ENCODE data around the gene CEP68. TPM values are rescaled to one million over a fixed set of nuclear protein-coding genes. Genes with fewer than 3 reads are reported as not detected.

Gene CEP68
- total RNA-seq, 2 donors from 2014 or later: 12.6 to 15.4 TPM

- ATAC-seq (no peak), DNase-seq (no peak)
- intact Hi-C loops (cut with DNase I): no loop called here
These were observed 16.2 kb downstream of the CEP68 start for GRCh38 chr2:65072181-65072970.

GRCh38 chr2:65073879-65074565 is 17.8 kb downstream of the CEP68 start:
- intact Hi-C loops (cut with DNase I): no loop called here
- no peak for ATAC-seq
- no peak for DNase-seq

GRCh38 chr2:65075176-65075575 is 19.0 kb downstream of the CEP68 start:
- intact Hi-C loops (cut with DNase I): no loop called here
- DNase-seq (no peak), ATAC-seq (no peak)

GRCh38 chr2:65075605-65076344 is 19.6 kb downstream of the CEP68 start:
- intact Hi-C loops (cut with DNase I): no loop called here
- ATAC-seq (peak; percentile 62 to 68), DNase-seq (peak; percentile 51)

GRCh38 chr2:65076345-65076710 is 20.1 kb downstream of the CEP68 start:
- ATAC-seq (peak in 1 of 2 donors; percentile 32), DNase-seq (no peak)
- intact Hi-C loops (cut with DNase I): no loop called here

GRCh38 chr2:65077898-65078297 is 21.7 kb downstream of the CEP68 start:
- no peak for DNase-seq
- ATAC-seq: no peak
- intact Hi-C loops (cut with DNase I): no loop called here

- no peak for ATAC-seq
- intact Hi-C loops (cut with DNase I): no loop called here
- DNase-seq: no peak
These were observed 22.8 kb downstream of the CEP68 start for GRCh38 chr2:65079017-65079416.

- intact Hi-C loops (cut with DNase I): no loop called here
- DNase-seq (no peak), ATAC-seq (peak; percentile 73 to 75)
These were observed 25.0 kb downstream of the CEP68 start for GRCh38 chr2:65081232-65081685.

- intact Hi-C loops (cut with DNase I): no loop called here
- ATAC-seq: no peak
- no peak for DNase-seq
These were observed 28.9 kb downstream of the CEP68 start for GRCh38 chr2:65085148-65085547.

- no peak for ATAC-seq
- intact Hi-C loops (cut with DNase I): loop anchor here in 1 of 2 donors (5.0 kb wide), 1 partner anchor 35 kb away; no protein-coding TSS in a partner anchor
- no peak for DNase-seq
These were observed 36.6 kb downstream of the CEP68 start for GRCh38 chr2:65092791-65093190.

- ATAC-seq (no peak), DNase-seq (no peak)
- intact Hi-C loops (cut with DNase I): loop anchor here in 1 of 2 donors (5.0 kb wide), 1 partner anchor 34 kb away; no protein-coding TSS in a partner anchor
These were observed 37.0 kb downstream of the CEP68 start for GRCh38 chr2:65093211-65093610.

GRCh38 chr2:65096948-65097347 is 40.7 kb downstream of the CEP68 start:
- intact Hi-C loops (cut with DNase I): no loop called here
- no peak for ATAC-seq
- no peak for DNase-seq

- intact Hi-C loops (cut with DNase I): no loop called here
- DNase-seq: no peak
- ATAC-seq: no peak
These were observed 41.6 kb downstream of the CEP68 start for GRCh38 chr2:65097844-65098243.

GRCh38 chr2:65098741-65099140 is 42.5 kb downstream of the CEP68 start:
- DNase-seq: no peak
- intact Hi-C loops (cut with DNase I): no loop called here
- no peak for ATAC-seq

- ATAC-seq (no peak), DNase-seq (no peak)
- intact Hi-C loops (cut with DNase I): no loop called here
These were observed 44.9 kb downstream of the CEP68 start for GRCh38 chr2:65101071-65101470.

GRCh38 chr2:65103013-65103715 is 46.9 kb downstream of the CEP68 start:
- DNase-seq: no peak
- intact Hi-C loops (cut with DNase I): no loop called here
- peak in 1 of 2 donors; percentile 13 for ATAC-seq

- no peak for DNase-seq
- intact Hi-C loops (cut with DNase I): no loop called here
- ATAC-seq: peak in 1 of 2 donors; percentile 19
These were observed 51.3 kb downstream of the CEP68 start for GRCh38 chr2:65107530-65107929.

- DNase-seq: no peak
- ATAC-seq: no peak
- intact Hi-C loops (cut with DNase I): no loop called here
These were observed 52.6 kb downstream of the CEP68 start for GRCh38 chr2:65108780-65109179.

- no peak for DNase-seq
- intact Hi-C loops (cut with DNase I): no loop called here
- ATAC-seq: no peak
These were observed 56.4 kb downstream of the CEP68 start for GRCh38 chr2:65112633-65113032.
